Measurements from ENCODE around the gene DMD. TPM values are rescaled to one million over a fixed set of nuclear protein-coding genes. Genes with fewer than 3 reads are reported as not detected.

Gene DMD
- total RNA-seq, 1 experiment from 2014 or later: 2.2 TPM

GRCh38 chrX:31609130-31609529, 1602.2 kb downstream of the DMD start:
- no peak overlapping the region for H3K27ac ChIP-seq (ENCODE audit: low read length)
- no TSS peak for BruUV-seq (replicated peaks)

GRCh38 chrX:31608638-31609037, 1602.7 kb downstream of the DMD start:
- Histone ChIP-seq H3K4me3 (ENCODE audit: low read depth in 2 of 2, low read length in 2 of 2) (no peak overlapping the region), H3K4me1 (ENCODE audit: control insufficient read depth, insufficient read depth, low read length) (no peaks in the 10 kb centered on the region), H3K27ac (ENCODE audit: low read length) (no peak overlapping the region), H3K9me3 (ENCODE audit: control insufficient read depth, insufficient read depth, low read depth, low read length) (no peaks in the 10 kb centered on the region), H3K27me3 (ENCODE audit: control insufficient read depth, insufficient read depth, low read length) (no peaks in the 10 kb centered on the region), H3K36me3 (ENCODE audit: control insufficient read depth, insufficient read depth, low read length) (no peaks in the 10 kb centered on the region)
- DNase-seq (ENCODE audit: low read depth, low spot score) (no peak), ATAC-seq (no peak)
- ChIA-PET CTCF (no interaction called here), POLR2A (no interaction called here)
- TF ChIP-seq TCF7L2 (IDR thresholded peaks at IDR 0.05; ENCODE audit: low read depth, low read length): no peak
- no peak for TF ChIP-seq SIN3A (IDR thresholded peaks at IDR 0.05; ENCODE audit: borderline replicate concordance, insufficient read depth, low read depth, low read length)
- no peak for TF ChIP-seq POLR2AphosphoS5 (IDR thresholded peaks at IDR 0.05; ENCODE audit: low read depth, low read length)
- no peak for TF ChIP-seq CTCF (IDR thresholded peaks at IDR 0.05)
- TF ChIP-seq REST (IDR thresholded peaks at IDR 0.05; ENCODE audit: insufficient read depth in 1 of 2, low read depth in 2 of 2, low read length in 1 of 2): no peak
- in situ Hi-C loops (cut with HindIII; ENCODE audit: low pct_unique_long_range_greater_than_20kb, low sequenced_read_pairs): no loop called here
- BruUV-seq (replicated peaks): no TSS peak
- intact Hi-C loops (cut with micrococcal nuclease; ENCODE audit: unreplicated experiment): no loop called here

More at GRCh38 chrX:31609130-31609529, 1602.2 kb downstream of the DMD start:
- DNase-seq (ENCODE audit: low read depth, low spot score): no peak
- no peaks in the 10 kb centered on the region for H3K36me3 ChIP-seq (ENCODE audit: control insufficient read depth, insufficient read depth, low read length)
- in situ Hi-C loops (cut with HindIII; ENCODE audit: low pct_unique_long_range_greater_than_20kb, low sequenced_read_pairs) (no loop called here), intact Hi-C loops (cut with micrococcal nuclease; ENCODE audit: unreplicated experiment) (no loop called here)
- TF ChIP-seq REST (IDR thresholded peaks at IDR 0.05; ENCODE audit: insufficient read depth in 1 of 2, low read depth in 2 of 2, low read length in 1 of 2) (no peak), CTCF (IDR thresholded peaks at IDR 0.05) (no peak), SIN3A (IDR thresholded peaks at IDR 0.05; ENCODE audit: borderline replicate concordance, insufficient read depth, low read depth, low read length) (no peak), POLR2AphosphoS5 (IDR thresholded peaks at IDR 0.05; ENCODE audit: low read depth, low read length) (no peak), TCF7L2 (IDR thresholded peaks at IDR 0.05; ENCODE audit: low read depth, low read length) (no peak)
- no peaks in the 10 kb centered on the region for H3K27me3 ChIP-seq (ENCODE audit: control insufficient read depth, insufficient read depth, low read length)
- no peaks in the 10 kb centered on the region for H3K4me1 ChIP-seq (ENCODE audit: control insufficient read depth, insufficient read depth, low read length)
- H3K9me3 ChIP-seq (ENCODE audit: control insufficient read depth, insufficient read depth, low read depth, low read length): no peaks in the 10 kb centered on the region
- CTCF ChIA-PET: no interaction called here
- no peak overlapping the region for H3K4me3 ChIP-seq (ENCODE audit: low read depth in 2 of 2, low read length in 2 of 2)
- ATAC-seq: no peak
- POLR2A ChIA-PET: no interaction called here

All from Panc1 (cell line).